ENCODE results near the gene MTHFD1L.

Gene MTHFD1L

DNA sequence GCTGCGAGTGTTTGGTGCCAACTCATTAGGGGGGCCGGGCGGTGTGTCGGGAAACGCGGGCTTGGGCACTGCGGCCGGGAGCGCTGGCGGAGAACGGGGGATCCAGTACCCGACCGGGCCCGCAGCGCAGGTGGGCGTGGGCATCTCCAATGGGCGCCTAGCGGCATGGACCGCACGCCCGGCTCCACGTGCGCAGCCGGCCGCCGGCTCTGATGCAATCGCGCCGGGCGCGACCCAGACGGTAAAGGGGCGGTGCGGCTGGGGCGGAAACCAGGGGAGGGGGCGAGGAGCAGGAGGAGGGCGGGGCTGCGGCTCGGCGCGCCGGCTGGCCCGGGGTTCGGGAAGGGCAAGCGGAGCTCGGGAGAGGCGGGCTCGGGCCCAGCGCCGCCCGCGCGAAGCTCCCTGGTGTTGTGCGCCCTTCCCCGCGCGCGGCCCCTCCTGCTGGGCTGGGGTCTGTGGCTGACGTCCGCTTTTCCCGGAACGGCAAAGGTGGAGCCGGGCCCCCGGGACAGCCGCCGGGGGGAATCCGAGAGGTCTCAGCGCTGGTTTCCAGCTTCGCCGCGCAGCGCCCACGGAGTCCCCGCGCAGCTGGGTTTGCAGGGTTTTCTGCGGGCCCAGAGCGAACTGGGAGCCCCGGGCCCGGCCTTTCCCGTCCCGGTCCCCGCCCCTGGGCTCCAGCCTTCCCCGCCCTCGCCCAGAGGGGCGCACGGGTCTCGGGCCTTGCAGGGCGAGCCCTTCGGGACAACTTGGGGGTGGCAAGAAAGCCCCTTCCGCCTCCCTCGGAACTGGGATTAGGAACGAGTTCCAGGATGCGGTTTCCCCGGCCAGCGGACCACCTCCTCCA, 867 bp downstream of the MTHFD1L start:
- DNase-seq (ENCODE audit: low read depth) = peak; percentile 77

DNA sequence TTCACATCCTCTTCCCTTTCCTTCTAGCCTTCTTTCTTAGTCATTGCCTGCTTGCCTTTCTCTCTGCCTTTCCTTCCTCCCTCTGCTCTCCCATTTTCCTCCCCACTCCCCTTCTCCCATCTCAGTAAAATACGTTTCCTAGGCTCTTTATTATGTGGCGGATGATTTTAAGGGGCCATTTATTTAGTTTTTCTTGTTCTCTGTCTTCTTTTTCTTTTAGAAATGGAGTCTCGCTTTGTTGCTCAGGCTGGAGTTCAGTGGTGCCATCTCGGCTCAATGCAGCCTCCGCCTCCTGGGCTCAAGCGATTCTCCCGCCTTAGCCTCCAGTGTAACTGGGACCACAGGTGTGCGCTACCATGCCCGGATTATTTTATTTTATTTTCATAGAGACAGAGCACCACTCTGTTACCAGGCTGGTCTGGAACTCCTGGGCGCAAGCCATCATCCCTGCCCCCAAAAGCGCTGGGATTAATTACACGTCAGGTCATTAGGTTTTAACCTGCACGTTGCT, 1.5 kb downstream of the MTHFD1L start:
- no peak for DNase-seq (ENCODE audit: low read depth)

DNA sequence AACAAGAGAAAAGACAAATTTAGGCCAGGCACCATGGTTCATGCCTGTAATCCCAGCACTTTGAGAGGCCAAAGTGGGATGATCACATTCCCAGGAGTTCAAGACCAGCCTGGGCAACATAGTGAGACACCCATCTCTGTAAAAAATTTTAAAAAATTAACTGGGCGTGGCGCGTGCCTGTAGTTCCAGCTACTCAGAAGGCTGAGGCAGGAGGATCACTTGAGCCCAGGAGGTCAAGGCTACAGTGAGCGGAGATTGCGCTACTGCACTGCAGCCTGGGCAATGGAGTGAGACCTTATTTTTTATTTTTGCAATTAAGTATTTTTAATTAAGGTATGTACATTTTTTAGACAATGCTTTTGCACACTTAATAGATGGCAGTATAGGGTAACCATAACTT, 3.3 kb downstream of the MTHFD1L start:
- no peak for DNase-seq (ENCODE audit: low read depth)

DNA sequence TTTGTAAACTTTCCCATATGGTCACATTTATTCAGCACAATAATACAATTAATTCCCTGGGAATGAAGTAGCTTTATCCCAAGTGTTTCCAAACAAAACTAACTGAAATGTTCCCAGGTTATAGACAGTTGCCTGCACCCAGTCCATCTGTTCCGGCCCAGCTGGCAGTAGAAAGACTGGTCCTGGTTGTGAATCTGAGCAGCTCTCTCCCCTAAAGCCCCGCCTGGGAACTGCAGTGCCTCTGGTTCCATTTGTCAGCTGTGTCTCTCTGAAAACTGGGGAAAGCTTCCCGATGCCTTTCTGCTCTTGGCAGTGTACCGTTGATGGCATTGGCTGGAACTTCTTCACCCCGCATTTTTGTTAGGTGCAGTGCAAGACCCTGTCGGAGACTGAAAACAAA, 8.7 kb downstream of the MTHFD1L start:
- no peak for DNase-seq (ENCODE audit: low read depth)

DNA sequence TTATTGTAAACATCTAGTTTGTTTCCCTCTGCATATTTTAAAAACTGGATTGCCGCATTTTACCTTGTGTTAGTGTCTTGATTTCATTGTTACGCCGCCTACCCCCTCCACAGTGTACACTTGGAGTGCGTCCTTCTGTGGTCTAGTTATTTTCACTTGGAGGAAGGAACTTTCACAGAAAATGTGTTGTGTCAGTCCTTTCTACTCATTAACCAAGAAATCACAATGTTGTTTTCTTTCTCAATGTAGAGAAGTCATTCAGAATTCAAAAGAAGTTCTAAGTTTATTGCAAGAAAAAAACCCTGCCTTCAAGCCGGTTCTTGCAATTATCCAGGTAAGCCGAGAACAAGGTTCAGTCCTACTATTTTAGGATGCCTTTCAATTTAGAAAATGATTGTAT, 10.3 kb downstream of the MTHFD1L start:
- DNase-seq (ENCODE audit: low read depth) = no peak

DNA sequence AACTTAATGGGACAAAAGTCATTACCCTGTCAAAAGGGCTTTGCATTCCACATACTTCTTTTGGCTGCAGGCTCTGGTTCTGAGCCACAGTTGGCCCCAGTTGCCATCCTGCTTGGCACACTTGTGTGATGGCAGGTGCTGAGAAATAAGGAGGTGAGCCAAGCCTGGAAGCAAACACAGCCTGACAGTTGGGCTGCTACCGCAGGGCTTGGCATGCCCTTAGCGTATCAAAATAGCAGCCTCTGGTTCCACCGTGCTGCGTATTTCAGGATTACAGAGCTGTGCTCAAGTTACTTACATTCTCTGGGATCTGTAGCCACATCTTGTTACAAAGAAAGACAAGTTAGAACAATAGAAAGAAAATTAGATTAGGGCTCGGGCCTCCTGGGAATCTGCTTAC, 11.1 kb downstream of the MTHFD1L start:
- DNase-seq (ENCODE audit: low read depth) = no peak

DNA sequence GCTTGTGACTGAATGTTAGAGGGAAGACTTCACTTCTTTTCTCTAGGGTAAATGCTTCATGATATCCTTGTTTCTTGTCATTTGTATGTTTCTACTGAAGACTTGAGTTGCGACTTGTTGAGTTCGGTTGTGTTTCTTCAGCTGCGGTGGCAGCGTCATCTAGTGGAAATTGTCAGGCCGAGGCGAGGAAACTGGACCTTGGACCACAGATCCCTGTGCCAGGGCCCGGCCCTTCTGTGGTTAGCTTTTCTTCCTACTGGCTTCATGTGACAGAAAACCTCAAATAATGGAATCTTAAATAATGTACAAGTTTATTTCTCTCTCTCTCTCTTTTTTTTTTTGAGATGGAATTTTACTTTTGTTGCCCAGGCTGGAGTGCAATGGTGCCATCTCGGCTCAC, 12.4 kb downstream of the MTHFD1L start:
- DNase-seq (ENCODE audit: low read depth) = no peak

DNA sequence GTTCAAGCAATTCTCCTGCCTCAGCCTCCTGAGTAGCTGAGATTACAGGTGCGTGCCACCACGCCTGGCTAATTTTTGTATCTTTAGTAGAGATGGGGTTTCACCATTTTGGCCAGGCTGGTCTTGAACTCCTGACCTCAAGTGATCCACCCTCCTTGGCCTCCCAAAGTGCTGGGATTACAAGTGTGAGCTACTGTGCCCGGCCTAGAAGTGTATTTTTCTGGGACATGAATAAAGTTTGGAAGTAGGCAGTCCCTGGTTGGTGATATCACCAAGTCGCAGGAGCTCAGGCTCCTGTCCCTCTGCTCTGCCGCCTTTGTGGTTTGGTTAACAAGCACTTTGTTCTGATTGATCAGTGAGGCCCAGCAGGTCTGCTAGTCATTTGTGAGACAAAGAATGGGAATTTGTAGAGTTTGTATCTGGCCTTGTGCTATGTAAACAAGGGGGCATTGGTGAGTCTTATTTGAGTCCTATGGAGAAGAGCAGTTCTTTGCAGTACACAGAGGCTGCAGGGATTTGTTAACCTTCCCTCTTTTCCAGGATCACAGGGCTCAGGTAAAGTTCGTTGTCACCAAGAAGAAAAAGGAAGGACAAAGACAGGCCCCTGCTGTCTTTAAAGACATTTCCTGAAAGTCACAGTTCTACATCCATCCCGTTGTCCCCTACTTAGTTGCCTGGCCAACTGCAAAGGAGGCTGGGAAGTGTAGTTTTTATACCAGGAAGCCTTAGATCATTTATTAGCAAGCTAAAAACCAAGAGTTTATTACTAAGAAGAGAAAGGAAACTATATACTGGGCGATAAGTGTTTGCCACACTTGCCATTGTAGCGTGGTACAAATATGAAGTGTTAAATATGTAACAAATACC, 13.1 kb downstream of the MTHFD1L start:
- DNase-seq (ENCODE audit: low read depth) = no peak

DNA sequence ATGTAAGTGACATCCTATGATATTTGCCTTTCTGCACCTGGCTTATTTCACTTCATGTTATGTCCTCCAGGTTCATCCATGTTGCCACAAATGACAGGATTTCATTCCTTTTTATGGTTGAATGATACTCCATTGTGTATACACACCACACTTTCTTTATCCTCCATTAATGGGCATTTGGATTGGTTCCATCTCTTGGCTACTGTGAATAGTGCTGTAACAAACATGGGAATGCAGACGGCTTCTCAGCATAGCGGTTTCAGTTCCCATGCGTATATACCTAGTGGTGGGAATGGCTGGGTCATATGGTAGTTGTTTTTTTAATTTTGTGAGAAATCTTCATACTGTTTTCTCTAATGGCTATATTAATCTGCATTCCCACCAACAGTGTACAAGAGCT, 14.8 kb downstream of the MTHFD1L start:
- no peak for DNase-seq (ENCODE audit: low read depth)

DNA sequence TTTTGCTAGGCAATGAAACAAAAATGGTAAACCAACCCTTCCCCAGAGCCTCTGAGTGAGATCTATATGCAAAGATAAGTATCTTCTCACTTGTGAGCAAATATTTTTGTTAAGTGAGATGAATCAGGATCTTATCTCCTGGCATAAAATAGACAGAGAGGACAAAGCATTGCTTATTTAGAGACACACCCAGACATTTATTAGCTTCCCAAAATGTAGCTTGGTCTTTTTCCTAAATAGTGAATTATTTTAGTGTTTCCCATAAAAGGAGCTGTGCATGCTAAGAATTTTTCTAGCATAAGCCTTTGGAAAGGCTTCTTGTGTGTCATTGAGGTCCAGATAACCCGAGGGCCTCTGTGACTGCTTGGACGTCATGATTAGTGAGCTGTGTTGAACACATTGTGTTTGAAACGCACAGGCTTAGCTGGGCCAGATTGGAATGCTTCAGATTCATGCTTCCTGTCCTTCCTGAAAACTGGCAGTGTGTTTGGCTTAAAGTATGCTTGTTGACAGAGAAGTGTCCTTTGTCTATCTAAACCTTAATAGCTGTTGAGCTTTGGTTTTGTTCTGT, 16.5 kb downstream of the MTHFD1L start:
- no peak for DNase-seq (ENCODE audit: low read depth)

DNA sequence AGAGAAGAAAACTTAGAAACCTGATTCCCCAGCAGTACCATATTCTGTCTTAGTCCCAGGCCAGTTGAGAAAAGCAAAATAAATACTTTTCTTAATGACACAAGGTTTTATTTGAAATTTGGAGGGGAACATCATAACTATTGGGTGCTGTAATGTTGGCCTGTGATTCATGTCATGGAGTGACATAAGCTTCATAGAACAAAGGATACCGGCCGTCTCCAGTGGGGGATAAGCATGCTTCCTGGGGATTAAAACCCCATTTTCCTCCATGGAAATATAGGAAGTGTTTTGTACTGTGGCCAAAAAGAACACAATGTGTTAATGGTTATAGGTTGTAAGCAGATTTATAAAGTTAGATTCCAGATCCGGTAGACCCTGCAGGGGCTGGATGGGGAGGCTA, 18.0 kb downstream of the MTHFD1L start:
- DNase-seq (ENCODE audit: low read depth) = no peak

DNA sequence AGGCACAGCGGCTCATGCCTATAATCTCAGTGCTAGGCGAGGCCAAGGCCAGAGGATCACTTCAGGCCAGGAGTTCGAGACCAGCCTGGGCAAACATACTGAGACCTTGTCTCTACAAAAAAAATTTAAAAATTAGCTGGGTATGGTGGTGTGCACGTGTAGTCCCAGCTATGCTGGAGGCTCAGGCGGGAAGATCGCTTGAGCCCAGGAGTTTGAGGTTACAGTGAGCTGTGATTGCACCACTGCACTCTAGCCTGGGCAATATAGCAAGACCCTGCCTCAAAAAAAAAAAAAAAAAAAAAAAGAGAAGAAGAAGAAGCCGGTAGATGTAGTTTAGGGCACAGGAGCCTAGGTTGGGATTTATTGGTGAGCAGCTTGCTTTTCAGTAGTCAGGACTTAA, 20.7 kb downstream of the MTHFD1L start:
- no peak for DNase-seq (ENCODE audit: low read depth)

DNA sequence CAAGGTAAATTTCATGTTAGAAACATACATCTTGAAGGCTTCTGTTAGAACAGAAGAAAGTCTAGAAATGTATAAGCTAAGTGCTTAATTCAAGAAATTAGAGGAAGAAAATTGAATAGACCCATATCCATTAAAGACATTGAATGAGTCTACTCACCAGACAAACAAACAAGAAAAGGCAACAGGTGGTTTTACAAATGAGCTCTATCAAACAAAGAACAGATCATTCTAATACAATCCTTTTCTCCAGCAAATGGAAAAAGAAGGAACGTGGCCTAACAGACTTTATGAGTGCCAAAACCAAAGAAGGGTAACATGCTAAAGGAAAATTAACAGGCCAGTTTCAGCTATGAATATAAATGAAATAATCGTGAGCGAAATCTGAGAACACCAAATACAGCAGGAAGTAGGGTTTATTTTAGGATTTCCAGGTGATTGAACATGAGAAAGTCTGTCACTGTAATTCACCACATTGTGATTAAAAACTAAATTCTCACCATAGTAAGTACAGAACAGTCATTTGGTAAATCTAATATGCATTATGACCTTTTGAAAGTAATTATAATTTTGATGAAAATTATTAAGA, 22.6 kb downstream of the MTHFD1L start:
- DNase-seq (ENCODE audit: low read depth) = no peak

DNA sequence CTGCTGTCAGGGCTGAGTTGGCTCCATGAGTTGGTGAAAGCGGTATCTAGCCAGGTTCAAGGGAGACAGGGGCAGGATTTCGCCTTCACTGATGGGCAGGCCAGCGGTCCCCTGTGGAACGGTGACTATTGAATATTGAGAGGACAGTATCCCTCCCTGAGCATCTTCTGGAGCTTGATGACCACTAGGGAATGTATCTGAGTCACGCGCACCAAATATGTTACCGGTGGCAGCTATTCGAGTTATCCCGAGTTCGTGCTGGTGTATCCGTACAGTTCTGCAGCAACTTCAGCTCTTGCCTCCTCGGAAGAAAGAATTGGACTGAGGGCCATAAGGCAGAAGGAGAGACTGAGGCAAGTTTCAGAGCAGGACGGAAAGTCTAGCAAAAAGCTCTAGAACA, 24.8 kb downstream of the MTHFD1L start:
- no peak for DNase-seq (ENCODE audit: low read depth)

DNA sequence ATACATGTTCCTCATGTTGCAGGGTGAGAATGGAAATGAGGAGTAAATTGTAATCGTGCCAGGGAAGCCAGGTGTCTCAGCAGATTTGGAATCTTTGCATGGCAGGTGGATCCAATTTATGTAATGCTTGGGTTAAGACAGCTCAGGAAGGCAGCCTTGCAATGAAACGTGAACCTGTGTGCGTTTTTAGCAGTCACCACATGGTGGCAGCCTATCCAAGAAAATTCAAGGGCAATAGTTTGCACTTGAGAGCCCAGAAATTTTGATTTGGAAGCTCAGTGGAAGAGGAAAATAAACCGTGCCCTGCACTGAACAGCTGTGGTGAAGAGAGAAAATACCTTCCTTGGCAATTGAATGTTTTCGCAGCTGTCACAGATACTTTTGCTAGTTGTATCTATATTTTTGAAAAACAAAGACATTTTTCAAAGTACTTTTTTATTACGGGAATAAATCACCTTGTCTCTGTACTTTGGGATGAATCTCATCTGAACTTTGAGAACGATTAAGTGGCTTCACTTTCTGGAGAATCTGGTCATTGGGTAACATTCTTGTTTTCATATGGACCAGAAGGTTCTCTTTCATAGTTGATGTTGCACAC, 26.5 kb downstream of the MTHFD1L start:
- DNase-seq (ENCODE audit: low read depth) = peak; percentile 10

DNA sequence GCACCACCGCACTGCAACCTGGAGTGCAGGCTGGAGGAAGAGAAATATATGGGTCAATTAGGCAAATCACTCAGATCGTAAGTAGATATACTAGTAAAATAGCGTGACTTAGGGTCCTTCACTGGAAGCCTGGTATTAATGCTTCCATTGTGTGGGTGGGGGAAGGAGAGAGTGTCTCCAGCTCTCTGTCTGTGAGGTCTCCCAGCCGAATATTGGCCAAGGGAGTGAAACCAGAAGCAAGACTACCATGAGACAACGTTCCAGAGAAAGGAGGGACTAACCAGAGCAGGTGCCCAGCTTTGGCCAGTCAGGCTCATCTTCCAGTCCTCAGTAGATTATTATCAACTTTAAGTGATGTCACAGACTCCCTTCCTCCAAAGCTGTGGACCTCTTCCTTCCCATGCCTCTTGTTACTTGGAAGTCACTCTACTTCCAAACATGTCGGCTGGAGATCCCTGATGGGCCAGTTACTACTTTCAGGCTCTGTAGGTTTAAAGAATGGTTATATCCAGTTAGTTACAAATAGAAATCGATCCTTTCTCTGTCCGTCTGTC, 28.8 kb downstream of the MTHFD1L start:
- no peak for DNase-seq (ENCODE audit: low read depth)

DNA sequence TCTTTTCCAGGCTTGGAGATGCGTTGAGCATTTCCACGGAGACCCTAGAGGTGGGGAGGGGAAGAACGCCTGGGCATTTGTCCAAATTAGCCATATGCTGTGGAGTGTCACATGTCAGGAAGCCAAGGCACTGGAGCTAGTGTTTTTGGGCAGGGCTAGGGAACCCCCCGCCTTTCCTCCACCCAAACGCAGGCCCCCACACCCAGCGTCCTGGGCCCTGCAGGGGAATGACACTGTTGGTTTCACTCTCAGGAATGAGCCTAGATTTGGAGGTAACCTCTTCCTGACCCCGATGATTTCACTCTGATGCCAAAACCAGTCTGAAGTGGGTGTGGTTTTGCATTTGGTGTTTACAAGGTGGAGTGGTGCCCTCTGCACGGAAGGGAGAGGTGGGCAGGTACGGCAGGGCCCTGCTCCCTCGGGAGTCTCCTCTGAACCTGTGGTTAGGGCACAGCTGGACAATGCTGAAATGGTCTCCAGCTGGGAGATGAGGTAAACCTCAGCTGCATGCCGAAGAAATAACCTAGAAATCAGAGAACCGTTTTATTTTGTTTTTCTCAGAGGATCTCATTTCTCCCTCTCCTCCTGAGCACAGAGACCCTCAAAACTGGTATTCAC, 29.5 kb downstream of the MTHFD1L start:
- DNase-seq (ENCODE audit: low read depth) = no peak

DNA sequence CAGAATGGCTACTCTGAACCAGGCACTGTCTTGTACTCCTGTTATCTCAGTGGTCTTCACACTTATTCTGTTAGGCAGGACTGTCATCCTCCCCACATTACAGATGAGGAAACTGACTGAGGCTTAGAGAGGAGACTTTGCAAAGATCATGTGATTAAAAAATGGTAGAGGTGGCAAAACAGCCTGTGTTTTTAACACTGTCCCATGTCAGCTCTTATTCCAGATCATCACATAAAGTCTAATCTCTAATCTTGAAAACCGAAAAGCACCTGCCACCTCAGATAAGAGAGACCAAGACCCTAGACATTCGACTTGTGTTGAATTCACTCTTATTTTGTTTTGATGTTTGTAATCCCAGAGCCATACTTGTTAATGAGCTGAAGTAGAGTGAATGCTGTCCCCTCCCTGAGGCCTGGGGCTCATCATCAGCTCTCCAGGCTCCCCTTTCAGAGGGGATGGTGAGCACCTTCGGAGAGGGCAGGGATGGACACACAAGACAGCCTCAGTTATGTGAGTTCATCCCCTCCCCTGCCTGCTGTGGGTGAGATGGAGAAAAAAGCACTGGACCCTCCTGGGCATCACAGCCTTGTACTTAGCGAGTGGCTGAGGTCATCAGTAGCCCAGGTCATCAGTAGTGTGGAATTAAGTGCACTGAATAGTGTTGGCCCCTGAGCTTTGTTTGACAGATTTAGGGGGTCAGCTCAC, 30.6 kb downstream of the MTHFD1L start:
- no peak for DNase-seq (ENCODE audit: low read depth)

DNA sequence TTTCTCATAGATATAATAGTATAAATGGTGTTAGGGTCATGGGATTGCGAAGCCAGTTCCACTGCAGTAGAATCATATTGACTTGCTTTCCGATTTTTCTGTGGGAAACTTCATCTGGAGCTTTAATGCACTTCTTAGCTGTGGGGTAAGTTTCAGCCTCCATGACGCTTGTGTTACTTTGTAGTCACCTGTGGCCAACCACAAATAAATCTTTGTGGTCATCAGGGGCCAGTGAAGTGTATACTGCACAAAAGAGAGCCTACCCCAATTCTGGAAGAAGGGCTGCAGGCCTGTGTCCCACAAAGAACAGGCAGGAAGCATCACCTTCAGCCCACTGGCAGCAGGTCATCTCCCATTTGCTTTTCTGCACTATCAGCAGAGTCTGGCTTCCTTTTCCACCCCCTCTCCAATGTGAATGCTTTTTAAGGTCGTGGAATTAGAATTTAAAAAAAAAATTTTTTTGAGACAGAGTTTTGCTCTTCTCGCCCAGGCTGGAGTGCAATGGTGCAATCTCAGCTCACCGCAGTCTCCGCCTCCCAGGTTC, 32.0 kb downstream of the MTHFD1L start:
- DNase-seq (ENCODE audit: low read depth) = no peak

Measured in stimulated activated CD8-positive, alpha-beta memory T cell treated with anti-CD3 and anti-CD28 coated beads, Interleukin-12 subunit alpha, Interleukin-12 subunit beta, amount 100 ng/mL, for 4 hours (primary cell).